ENCODE measurements around the gene HNF1B.

HNF1B gene

GRCh38 chr17:37671028-37671823, 73.6 kb downstream of the HNF1B start:
- no peak overlapping the region for H3K27ac ChIP-seq

GRCh38 chr17:37667039-37667438, 77.8 kb downstream of the HNF1B start:
- H3K27ac ChIP-seq = no peak overlapping the region
- TF ChIP-seq CTCF (conservative IDR thresholded peaks at IDR 0.05) = no peak
- no peak for TF ChIP-seq ZFX (IDR thresholded peaks at IDR 0.05)

More at GRCh38 chr17:37671028-37671823, 73.6 kb downstream of the HNF1B start:
- TF ChIP-seq ZFX (IDR thresholded peaks at IDR 0.05) (no peak), CTCF (conservative IDR thresholded peaks at IDR 0.05) (no peak)

GRCh38 chr17:37664214-37664613, 80.6 kb downstream of the HNF1B start:
- no peak overlapping the region for H3K27ac ChIP-seq
- TF ChIP-seq CTCF (conservative IDR thresholded peaks at IDR 0.05) = no peak
- TF ChIP-seq ZFX (IDR thresholded peaks at IDR 0.05) = no peak

- TF ChIP-seq CTCF (conservative IDR thresholded peaks at IDR 0.05) = no peak
- TF ChIP-seq ZFX (IDR thresholded peaks at IDR 0.05) = no peak
- H3K27ac ChIP-seq = no peak overlapping the region
These were observed 82.5 kb downstream of the HNF1B start for GRCh38 chr17:37662353-37662752.

- no peak overlapping the region for H3K27ac ChIP-seq
- TF ChIP-seq CTCF (conservative IDR thresholded peaks at IDR 0.05) (no peak; the same call in 1 of the 2 replicates), ZFX (IDR thresholded peaks at IDR 0.05) (no peak)
These were observed 83.4 kb downstream of the HNF1B start for GRCh38 chr17:37661400-37662014.

GRCh38 chr17:37659925-37660324, 84.9 kb downstream of the HNF1B start:
- no peak overlapping the region for H3K27ac ChIP-seq
- TF ChIP-seq ZFX (IDR thresholded peaks at IDR 0.05) = no peak

- TF ChIP-seq ZFX (IDR thresholded peaks at IDR 0.05) = no peak
- no peak for TF ChIP-seq CTCF (conservative IDR thresholded peaks at IDR 0.05)
- H3K27ac ChIP-seq = no peak overlapping the region
These were observed 87.7 kb downstream of the HNF1B start for GRCh38 chr17:37657202-37657601.

All from C4-2B (cell line).